Inflammatory macrophage (primary cell): Measurements from ENCODE around the gene VSX1.

Experiments used
- DNase-seq, 2 donors: peaks; one replicate each; pipeline ENCODE4 v3.0.0-alpha.2; 2020 to 2022
- total RNA-seq, 18 experiments: gene quantifications; one replicate each; lab custom pipeline; 2026; ENCODE audit warnings: mixed read lengths in 6 of 18, inconsistent platforms in 2 of 18; lab: John Stamatoyannopoulos, UW

VSX1 gene
- 0 to 0.10 (median 0) reads per million in 18 experiments for total RNA-seq

GRCh38 chr20:25081730-25082497 lies at the start of gene VSX1:
TSS of gene VSX1 (minus strand) at chr20:25082141. CDS start at chr20:25082096, 45 bp downstream.
- no peak for DNase-seq

- no peak for DNase-seq
These were observed 48.0 kb upstream of the VSX1 start for GRCh38 chr20:25129908-25130307.

GRCh38 chr20:25129428-25129827 lies 47.5 kb upstream of the VSX1 start:
- DNase-seq: no peak

- no peak for DNase-seq
These were observed 46.7 kb upstream of the VSX1 start for GRCh38 chr20:25128649-25129048.

- no peak for DNase-seq
These were observed 46.0 kb upstream of the VSX1 start for GRCh38 chr20:25127761-25128537.

- no peak for DNase-seq
These were observed 44.5 kb upstream of the VSX1 start for GRCh38 chr20:25126204-25127029.

- no peak for DNase-seq
These were observed 43.7 kb upstream of the VSX1 start for GRCh38 chr20:25125636-25126035.

GRCh38 chr20:25120920-25121319 lies 39.0 kb upstream of the VSX1 start:
- DNase-seq: no peak

GRCh38 chr20:25120457-25120856 lies 38.5 kb upstream of the VSX1 start:
- DNase-seq: no peak

- DNase-seq: no peak
These were observed 36.6 kb upstream of the VSX1 start for GRCh38 chr20:25118529-25118928.

GRCh38 chr20:25117990-25118389 lies 36.0 kb upstream of the VSX1 start:
- DNase-seq: no peak

GRCh38 chr20:25116739-25117458 lies 35.0 kb upstream of the VSX1 start:
- DNase-seq: peak; percentile 31 to 43

GRCh38 chr20:25103526-25103925 lies 21.6 kb upstream of the VSX1 start:
- DNase-seq: no peak

- DNase-seq: no peak
These were observed 19.0 kb upstream of the VSX1 start for GRCh38 chr20:25100914-25101313.

GRCh38 chr20:25099601-25100140 lies 17.7 kb upstream of the VSX1 start:
- DNase-seq: no peak

- no peak for DNase-seq
These were observed 15.6 kb upstream of the VSX1 start for GRCh38 chr20:25097498-25097897.

- peak in 1 of 2 donors; percentile 19 for DNase-seq
These were observed 8.8 kb upstream of the VSX1 start for GRCh38 chr20:25090492-25091429.

GRCh38 chr20:25089662-25090061 lies 7.7 kb upstream of the VSX1 start:
- no peak for DNase-seq

- DNase-seq: no peak
These were observed 7.2 kb upstream of the VSX1 start for GRCh38 chr20:25089096-25089495.

- no peak for DNase-seq
These were observed 6.3 kb upstream of the VSX1 start for GRCh38 chr20:25088267-25088666.
